Measurements from ENCODE around the gene CYP2C19. TPM values are rescaled to one million over a fixed set of nuclear protein-coding genes. Genes with fewer than 3 reads are reported as not detected.

The CYP2C19 gene
- not detected in 2 replicates for total RNA-seq (2014; rRNA removed)
- not detected for Bru-seq, nascent RNA
- BruChase-seq, experiment 1, labeled RNA remaining after a 6-hour chase: not detected
- BruChase-seq, experiment 2, labeled RNA remaining after a 2-hour chase: percentile 8 among the genes with signal in this experiment
- long read RNA-seq: 0 reads

DNA sequence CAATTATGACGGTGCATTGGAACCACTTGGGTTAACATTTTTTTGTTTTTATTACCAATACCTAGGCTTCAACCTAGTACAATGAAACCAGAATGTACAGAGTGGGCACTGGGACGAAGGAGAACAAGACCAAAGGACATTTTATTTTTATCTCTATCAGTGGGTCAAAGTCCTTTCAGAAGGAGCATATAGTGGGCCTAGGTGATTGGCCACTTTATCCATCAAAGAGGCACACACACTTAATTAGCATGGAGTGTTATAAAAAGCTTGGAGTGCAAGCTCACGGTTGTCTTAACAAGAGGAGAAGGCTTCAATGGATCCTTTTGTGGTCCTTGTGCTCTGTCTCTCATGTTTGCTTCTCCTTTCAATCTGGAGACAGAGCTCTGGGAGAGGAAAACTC is at the start of gene CYP2C19:
Gene CYP2C19, plus strand, starts transcription at position 289 of the 400 bp plus-strand sequence. Its CDS starts 25 bp downstream, at position 314.
- TF ChIP-seq CTCF (conservative IDR thresholded peaks at IDR 0.05; ENCODE audit: low read depth, low read length): no peak
- TF ChIP-seq EZH2 (IDR thresholded peaks at IDR 0.05; ENCODE audit: low read length, unreplicated experiment): no peak
- no peak for TF ChIP-seq EZH2phosphoT487 (IDR thresholded peaks at IDR 0.05; ENCODE audit: borderline replicate concordance, low read length)
- no peak for DNase-seq
- Histone ChIP-seq H3F3A (ENCODE audit: low read length, unreplicated experiment) (no peaks in the 10 kb centered on the region), H3K36me3 (ENCODE audit: low read depth, low read length) (no peaks in the 10 kb centered on the region), H4K20me1 (ENCODE audit: low read length) (no peaks in the 10 kb centered on the region), H3K9me3 (ENCODE audit: low read length) (no peaks in the 10 kb centered on the region), H3K4me3 (ENCODE audit: low read length) (no peak within 1 kb of the TSS), H3K9ac (ENCODE audit: low read length) (no peak within 1 kb of the TSS), H3K79me2 (ENCODE audit: low read length) (no peaks in the 10 kb centered on the region), H3K9me2 (replicated peaks; ENCODE audit: low read length) (no peaks in the 10 kb centered on the region), H3K27ac (ENCODE audit: low read length) (no peak within 1 kb of the TSS), H3K27me3 (ENCODE audit: low read length) (no peaks in the 10 kb centered on the region), H3K4me2 (ENCODE audit: low read length) (no peak within 1 kb of the TSS), H3K4me1 (ENCODE audit: insufficient read depth, low read length) (no peaks in the 10 kb centered on the region), H2AFZ (ENCODE audit: low read length) (no peak within 1 kb of the TSS)
- ChIA-PET CTCF (no interaction called here), POLR2A (ENCODE audit: unreplicated experiment) (no interaction called here)
- ATAC-seq: no peak
- BruUV-seq (replicated peaks): no TSS peak
- intact Hi-C loops (cut with micrococcal nuclease): no loop called here

GRCh38 chr10:94725871-94726270 is 36.6 kb upstream of the CYP2C19 start:
- POLR2A ChIA-PET (ENCODE audit: unreplicated experiment): no interaction called here
- peak; percentile 36 for DNase-seq

More at GRCh38 chr10:94725871-94726270, 36.6 kb upstream of the CYP2C19 start:
- Histone ChIP-seq H3K27me3 (ENCODE audit: low read length) (peaks cover 8% of the 10 kb centered on the region; the same call in 1 of the 2 replicates), H3K9me3 (ENCODE audit: low read length) (no peaks in the 10 kb centered on the region), H4K20me1 (ENCODE audit: low read length) (no peaks in the 10 kb centered on the region), H3K79me2 (ENCODE audit: low read length) (no peaks in the 10 kb centered on the region), H3K36me3 (ENCODE audit: low read depth, low read length) (no peaks in the 10 kb centered on the region), H3K4me3 (ENCODE audit: low read length) (no peak overlapping the region), H3K9me2 (replicated peaks; ENCODE audit: low read length) (no peaks in the 10 kb centered on the region), H3F3A (ENCODE audit: low read length, unreplicated experiment) (no peaks in the 10 kb centered on the region), H3K4me1 (ENCODE audit: insufficient read depth, low read length) (no peaks in the 10 kb centered on the region), H2AFZ (ENCODE audit: low read length) (no peak overlapping the region), H3K27ac (ENCODE audit: low read length) (no peak overlapping the region), H3K4me2 (ENCODE audit: low read length) (no peak overlapping the region), H3K9ac (ENCODE audit: low read length) (no peak overlapping the region)
- intact Hi-C loops (cut with micrococcal nuclease): no loop called here
- TF ChIP-seq EZH2 (IDR thresholded peaks at IDR 0.05; ENCODE audit: low read length, unreplicated experiment) (no peak), CTCF (conservative IDR thresholded peaks at IDR 0.05; ENCODE audit: low read depth, low read length) (no peak), EZH2phosphoT487 (IDR thresholded peaks at IDR 0.05; ENCODE audit: borderline replicate concordance, low read length) (no peak)
- no TSS peak for BruUV-seq (replicated peaks)
- ATAC-seq: no peak
- CTCF ChIA-PET: no interaction called here
